ENCODE measurements around the gene NANP.
"Not testable (repeated sequence)": the region's sequence is repeated elsewhere in the genome, so short reads cannot be mapped to it uniquely, and the experiment has no call there.

NANP gene, protein sequence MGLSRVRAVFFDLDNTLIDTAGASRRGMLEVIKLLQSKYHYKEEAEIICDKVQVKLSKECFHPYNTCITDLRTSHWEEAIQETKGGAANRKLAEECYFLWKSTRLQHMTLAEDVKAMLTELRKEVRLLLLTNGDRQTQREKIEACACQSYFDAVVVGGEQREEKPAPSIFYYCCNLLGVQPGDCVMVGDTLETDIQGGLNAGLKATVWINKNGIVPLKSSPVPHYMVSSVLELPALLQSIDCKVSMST

DNA sequence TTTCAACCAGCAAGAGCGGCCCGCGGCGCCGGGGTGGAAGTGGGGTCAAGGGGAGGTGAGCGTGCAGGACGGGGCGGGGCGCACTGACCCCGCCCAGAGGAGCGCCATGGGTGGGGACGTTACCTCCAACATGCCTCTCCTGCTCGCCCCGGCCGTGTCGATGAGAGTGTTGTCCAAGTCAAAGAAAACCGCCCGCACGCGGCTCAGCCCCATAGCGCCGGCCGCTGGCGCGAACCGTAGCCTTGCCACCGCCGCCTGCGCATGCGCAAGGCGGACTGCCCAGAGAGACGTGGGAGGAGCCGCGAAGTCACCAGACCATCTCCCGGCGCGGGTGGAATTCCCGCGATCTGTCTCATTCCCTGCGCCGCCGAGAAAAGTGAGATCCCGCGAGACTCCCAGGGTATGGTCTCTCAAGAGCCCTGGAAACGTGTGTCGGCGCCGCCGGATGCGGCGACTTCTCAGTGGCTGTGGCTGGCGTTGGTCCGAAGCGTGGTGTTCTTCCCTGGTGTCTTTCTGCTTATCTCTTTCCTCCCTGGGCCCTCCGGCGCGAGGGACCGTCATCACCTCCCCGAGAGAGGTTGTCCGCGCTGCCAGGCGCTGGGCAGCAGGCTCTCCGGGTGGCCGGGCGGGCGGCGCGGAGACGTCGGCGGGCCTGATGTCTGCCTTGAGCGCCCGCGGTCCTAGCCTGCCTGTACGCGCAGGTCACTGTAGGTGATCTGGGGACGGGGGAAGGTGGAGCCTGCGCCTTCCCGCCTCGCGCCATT, at the start of gene NANP:
NANP (minus strand) TSS at position 279 of the 764 bp plus-strand sequence; CDS start at position 213, 66 bp downstream.
- peaks cover 24% of the 10 kb centered on the region for H3K4me1 Mint-ChIP-seq (ENCODE audit: low read depth)
- DNase-seq (ENCODE audit: low spot score): peak; percentile 94
- no peaks in the 10 kb centered on the region for H3K27me3 Mint-ChIP-seq (ENCODE audit: low read depth)
- H3K36me3 Mint-ChIP-seq (ENCODE audit: low read depth): peaks cover 13% of the 10 kb centered on the region
- H3K4me3 Mint-ChIP-seq: peak within 1 kb of the TSS; percentile 91
- peaks cover 13% of the 10 kb centered on the region for H3K9me3 Mint-ChIP-seq
- peak within 1 kb of the TSS; percentile 97 for H3K27ac Mint-ChIP-seq

DNA sequence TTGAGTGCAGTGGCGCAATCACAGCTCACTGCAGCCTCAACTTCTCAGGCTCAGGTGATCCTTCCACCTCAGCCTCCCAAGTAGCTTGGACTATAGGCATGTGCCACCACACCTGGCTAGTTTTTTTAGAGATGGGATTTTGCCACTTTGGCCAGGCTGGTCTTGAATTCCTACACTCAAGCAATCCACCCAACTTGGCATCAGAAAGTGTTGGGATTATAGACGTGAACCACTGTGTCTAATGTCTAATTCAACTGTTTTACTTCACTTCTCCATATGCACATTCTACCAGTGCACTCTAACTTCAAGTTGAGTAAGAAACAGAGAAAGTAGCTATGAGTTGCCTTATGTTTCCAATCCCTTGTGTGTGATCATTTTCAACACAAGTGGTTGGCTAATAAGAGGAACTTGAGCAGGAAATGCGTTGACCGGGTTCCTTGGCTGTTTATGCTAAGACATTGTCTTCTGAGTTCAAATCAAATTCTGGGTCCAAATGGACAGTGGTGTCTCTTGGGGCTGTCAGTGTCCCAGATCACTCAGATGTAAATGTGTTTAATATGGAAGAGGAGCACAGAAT, 48.9 kb upstream of the NANP start:
- H3K36me3 Mint-ChIP-seq (ENCODE audit: low read depth): peaks cover 43% of the 10 kb centered on the region

DNA sequence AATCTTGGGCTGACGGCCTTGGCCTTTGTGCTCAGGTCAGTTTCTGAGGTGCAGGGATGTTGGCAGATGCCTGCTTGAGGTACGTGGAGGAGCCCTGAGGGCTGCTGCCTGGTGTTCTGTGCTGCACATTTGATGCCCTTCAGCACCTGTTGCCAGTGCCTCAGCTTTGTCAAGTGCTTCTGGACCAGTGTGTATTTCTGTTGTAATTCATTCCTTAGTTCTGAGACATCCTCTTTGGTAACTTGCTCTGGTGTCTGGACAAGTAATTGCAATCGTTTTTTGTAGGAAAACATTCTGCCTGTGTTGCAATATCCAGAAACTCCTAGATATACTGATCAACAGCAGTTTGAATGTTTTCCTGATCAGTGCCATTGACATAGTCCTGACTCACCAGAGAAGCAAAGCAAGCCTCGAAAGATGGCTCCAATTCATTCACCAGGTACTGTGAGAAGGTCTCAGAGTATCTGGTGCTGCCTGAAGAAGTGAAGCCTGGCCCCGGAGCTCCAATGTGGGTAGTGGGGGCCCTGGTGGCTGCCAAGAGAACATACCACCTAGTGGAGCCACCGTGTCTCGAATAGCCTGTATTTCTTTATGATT, 46.1 kb upstream of the NANP start:
- Mint-ChIP-seq H3K27ac (no peak overlapping the region), H3K9me3 (no peaks in the 10 kb centered on the region), H3K4me1 (ENCODE audit: low read depth) (no peaks in the 10 kb centered on the region), H3K4me3 (no peak overlapping the region), H3K36me3 (ENCODE audit: low read depth) (peaks cover 18% of the 10 kb centered on the region), H3K27me3 (ENCODE audit: low read depth) (no peaks in the 10 kb centered on the region)
- no peak for DNase-seq (ENCODE audit: low spot score)

More for the DNA sequence above, 48.9 kb upstream of the NANP start:
- peaks cover 6% of the 10 kb centered on the region for H3K4me1 Mint-ChIP-seq (ENCODE audit: low read depth)
- no peaks in the 10 kb centered on the region for H3K27me3 Mint-ChIP-seq (ENCODE audit: low read depth)
- DNase-seq (ENCODE audit: low spot score): no peak
- H3K9me3 Mint-ChIP-seq: no peaks in the 10 kb centered on the region
- H3K4me3 Mint-ChIP-seq: no peak overlapping the region
- H3K27ac Mint-ChIP-seq: no peak overlapping the region

DNA sequence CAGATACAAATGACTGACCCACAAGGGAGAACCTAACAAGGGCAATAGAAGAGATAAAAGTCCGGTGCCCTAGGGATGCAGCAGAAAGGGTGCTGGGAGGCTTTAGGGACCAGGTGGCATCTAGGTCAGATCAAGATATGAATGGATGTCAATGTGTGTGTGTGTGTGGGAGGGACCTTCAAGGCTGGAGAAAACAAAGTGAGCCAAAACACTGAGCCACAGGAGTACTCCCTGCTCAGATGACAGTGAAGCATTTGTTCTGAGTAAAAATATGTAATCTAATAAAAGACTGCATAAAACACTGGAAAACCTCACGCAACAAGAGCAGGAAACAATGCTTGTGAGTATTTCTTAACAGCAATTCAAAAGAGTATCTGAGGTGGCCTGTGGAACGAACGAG, 44.6 kb upstream of the NANP start:
- DNase-seq (ENCODE audit: low spot score): no peak
- no peak overlapping the region for H3K27ac Mint-ChIP-seq
- H3K4me1 Mint-ChIP-seq (ENCODE audit: low read depth): no peaks in the 10 kb centered on the region
- peaks cover 7% of the 10 kb centered on the region for H3K36me3 Mint-ChIP-seq (ENCODE audit: low read depth)
- H3K27me3 Mint-ChIP-seq (ENCODE audit: low read depth): no peaks in the 10 kb centered on the region
- H3K9me3 Mint-ChIP-seq: no peaks in the 10 kb centered on the region
- H3K4me3 Mint-ChIP-seq: no peak overlapping the region

DNA sequence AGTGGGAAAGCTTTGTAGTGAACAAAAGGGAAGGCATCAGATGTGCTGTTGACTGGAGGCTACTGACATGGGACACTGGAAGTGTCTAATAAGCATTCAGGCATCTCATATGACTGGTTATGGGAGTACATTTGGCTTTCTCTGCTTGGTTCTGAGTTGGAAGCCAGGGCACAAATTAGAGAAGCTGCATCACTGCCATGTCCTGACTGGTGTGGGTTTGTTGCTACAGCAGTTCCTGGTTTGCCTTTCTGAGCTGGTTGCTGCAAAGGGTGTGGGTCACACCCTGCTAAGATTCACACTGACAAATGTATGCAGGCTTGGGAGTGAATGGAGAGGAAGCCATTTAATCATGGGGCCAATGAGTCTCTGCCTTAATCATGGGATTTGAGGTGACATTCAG, 36.2 kb upstream of the NANP start:
- no peaks in the 10 kb centered on the region for H3K27me3 Mint-ChIP-seq (ENCODE audit: low read depth)
- H3K4me3 Mint-ChIP-seq: no peak overlapping the region
- no peak overlapping the region for H3K27ac Mint-ChIP-seq
- no peaks in the 10 kb centered on the region for H3K9me3 Mint-ChIP-seq
- no peak for DNase-seq (ENCODE audit: low spot score)
- peaks cover 5% of the 10 kb centered on the region for H3K36me3 Mint-ChIP-seq (ENCODE audit: low read depth)
- peaks cover 4% of the 10 kb centered on the region for H3K4me1 Mint-ChIP-seq (ENCODE audit: low read depth)

DNA sequence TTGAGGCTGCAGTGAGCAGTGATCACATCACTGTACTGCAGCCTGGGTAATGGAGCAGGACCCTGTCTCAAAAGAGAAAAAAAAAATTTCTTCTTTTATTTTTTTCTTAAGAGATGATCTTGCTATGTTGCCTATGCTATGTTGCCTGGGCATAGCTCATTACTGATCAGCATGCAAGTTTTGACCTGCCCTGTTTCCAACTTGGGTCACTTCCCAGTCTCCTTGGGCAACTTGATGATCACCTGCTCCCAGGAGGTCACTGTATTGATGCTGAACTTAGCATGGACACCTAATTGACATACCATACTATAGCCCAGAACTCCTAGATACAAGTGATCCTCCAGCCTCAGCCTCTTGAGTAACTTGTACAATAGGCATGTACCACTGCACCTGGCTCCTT, 30.7 kb upstream of the NANP start:
- no peak for DNase-seq (ENCODE audit: low spot score)
- H3K4me1 Mint-ChIP-seq (ENCODE audit: low read depth): peaks cover under 1% of the 10 kb centered on the region
- H3K9me3 Mint-ChIP-seq: no peaks in the 10 kb centered on the region
- H3K27ac Mint-ChIP-seq: no peak overlapping the region
- no peaks in the 10 kb centered on the region for H3K27me3 Mint-ChIP-seq (ENCODE audit: low read depth)
- peaks cover 6% of the 10 kb centered on the region for H3K36me3 Mint-ChIP-seq (ENCODE audit: low read depth)
- H3K4me3 Mint-ChIP-seq: no peak overlapping the region

DNA sequence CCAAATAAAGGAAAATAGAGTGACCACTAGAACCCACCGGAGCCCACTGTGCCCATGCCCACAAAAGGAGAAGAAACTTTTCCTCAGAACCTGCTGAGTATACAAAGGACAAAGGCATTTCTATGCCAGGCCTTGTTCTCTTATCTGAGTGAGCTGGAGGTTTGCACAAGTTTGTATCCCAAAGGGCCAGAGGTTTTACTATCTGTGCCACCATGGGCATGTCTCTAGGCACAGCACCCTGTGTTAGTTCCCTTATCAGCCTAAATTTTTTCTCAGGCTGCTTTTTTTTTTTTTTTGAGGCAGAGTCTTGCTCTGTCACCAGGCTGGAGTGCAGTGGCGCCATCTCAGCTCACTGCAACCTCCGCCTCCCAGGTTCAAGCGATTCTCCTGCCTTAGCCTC, 29.1 kb upstream of the NANP start:
- not testable (repeated sequence) for H3K27me3 Mint-ChIP-seq (ENCODE audit: low read depth); H3K9me3 Mint-ChIP-seq; H3K36me3 Mint-ChIP-seq (ENCODE audit: low read depth); DNase-seq (ENCODE audit: low spot score); H3K4me1 Mint-ChIP-seq (ENCODE audit: low read depth); H3K4me3 Mint-ChIP-seq; H3K27ac Mint-ChIP-seq

DNA sequence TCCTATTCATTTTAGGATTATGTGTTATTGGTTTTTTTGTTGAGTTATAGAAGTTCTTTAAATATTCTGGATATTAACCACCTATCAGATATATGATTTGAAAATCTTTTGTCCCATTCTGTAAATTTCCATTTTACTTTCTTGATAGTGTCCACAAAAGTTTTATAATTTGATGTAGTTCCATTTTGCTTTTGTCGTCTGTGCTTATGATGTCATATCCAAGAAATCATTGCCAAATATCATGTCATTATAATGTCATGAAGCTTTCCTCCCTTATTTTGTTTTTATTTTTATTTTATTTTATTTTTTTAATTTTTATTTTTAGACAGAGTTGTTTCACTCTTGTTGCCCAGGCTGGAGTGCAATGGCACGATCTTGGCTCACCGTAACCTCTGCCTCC, 21.0 kb upstream of the NANP start:
- Mint-ChIP-seq H3K4me1 (ENCODE audit: low read depth) (no peaks in the 10 kb centered on the region), H3K27ac (no peak overlapping the region), H3K9me3 (peaks cover 9% of the 10 kb centered on the region), H3K4me3 (no peak overlapping the region), H3K36me3 (ENCODE audit: low read depth) (peaks cover 34% of the 10 kb centered on the region), H3K27me3 (ENCODE audit: low read depth) (no peaks in the 10 kb centered on the region)
- no peak for DNase-seq (ENCODE audit: low spot score)

DNA sequence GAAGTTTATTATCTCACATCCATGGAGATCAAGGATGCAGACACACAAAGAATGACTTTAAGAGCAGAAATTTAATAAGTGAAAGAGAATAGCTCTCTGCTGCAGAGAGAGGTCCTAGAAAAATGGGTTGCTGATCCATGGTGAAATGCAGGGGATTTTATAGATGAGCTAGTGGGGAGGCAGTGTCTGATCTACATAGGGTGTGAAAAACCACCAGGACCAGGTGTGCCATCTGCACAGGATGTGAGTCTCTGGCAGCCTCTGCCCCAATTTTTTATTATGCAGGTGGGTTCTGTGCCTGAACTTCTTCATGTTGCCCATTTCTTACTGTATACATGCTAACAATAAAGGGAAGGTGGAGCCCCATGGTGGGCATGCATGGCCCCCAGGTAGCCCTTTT, 19.9 kb upstream of the NANP start:
- no peak overlapping the region for H3K27ac Mint-ChIP-seq

DNA sequence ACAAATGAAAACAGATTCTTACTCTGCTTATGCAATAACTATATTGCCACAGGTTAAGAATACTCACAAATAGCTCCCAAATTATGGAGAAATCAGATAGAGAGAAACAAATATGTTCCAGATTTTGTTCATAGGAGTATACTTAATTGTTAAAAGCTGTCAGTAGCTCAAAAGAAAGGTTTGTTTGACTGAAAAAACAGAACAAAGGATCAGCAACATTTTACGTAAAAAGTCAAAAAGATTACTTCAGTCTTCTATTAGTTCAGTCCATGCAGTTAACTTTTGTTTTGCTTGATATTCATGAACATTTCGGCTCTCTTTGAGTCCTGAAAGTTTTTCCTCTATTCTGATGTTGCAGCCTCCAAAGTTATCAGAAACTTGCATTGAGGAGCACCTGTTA, 13.4 kb upstream of the NANP start:
- H3K4me1 Mint-ChIP-seq (ENCODE audit: low read depth): peaks cover 2% of the 10 kb centered on the region
- no peaks in the 10 kb centered on the region for H3K27me3 Mint-ChIP-seq (ENCODE audit: low read depth)
- H3K4me3 Mint-ChIP-seq: no peak overlapping the region
- no peak overlapping the region for H3K27ac Mint-ChIP-seq
- H3K9me3 Mint-ChIP-seq: peaks cover 16% of the 10 kb centered on the region
- peaks cover 43% of the 10 kb centered on the region for H3K36me3 Mint-ChIP-seq (ENCODE audit: low read depth)
- DNase-seq (ENCODE audit: low spot score): no peak

More for the DNA sequence above, 19.9 kb upstream of the NANP start:
- H3K27me3 Mint-ChIP-seq (ENCODE audit: low read depth): no peaks in the 10 kb centered on the region
- no peak overlapping the region for H3K4me3 Mint-ChIP-seq
- H3K4me1 Mint-ChIP-seq (ENCODE audit: low read depth): no peaks in the 10 kb centered on the region
- no peak for DNase-seq (ENCODE audit: low spot score)
- peaks cover 9% of the 10 kb centered on the region for H3K9me3 Mint-ChIP-seq
- H3K36me3 Mint-ChIP-seq (ENCODE audit: low read depth): peaks cover 32% of the 10 kb centered on the region

DNA sequence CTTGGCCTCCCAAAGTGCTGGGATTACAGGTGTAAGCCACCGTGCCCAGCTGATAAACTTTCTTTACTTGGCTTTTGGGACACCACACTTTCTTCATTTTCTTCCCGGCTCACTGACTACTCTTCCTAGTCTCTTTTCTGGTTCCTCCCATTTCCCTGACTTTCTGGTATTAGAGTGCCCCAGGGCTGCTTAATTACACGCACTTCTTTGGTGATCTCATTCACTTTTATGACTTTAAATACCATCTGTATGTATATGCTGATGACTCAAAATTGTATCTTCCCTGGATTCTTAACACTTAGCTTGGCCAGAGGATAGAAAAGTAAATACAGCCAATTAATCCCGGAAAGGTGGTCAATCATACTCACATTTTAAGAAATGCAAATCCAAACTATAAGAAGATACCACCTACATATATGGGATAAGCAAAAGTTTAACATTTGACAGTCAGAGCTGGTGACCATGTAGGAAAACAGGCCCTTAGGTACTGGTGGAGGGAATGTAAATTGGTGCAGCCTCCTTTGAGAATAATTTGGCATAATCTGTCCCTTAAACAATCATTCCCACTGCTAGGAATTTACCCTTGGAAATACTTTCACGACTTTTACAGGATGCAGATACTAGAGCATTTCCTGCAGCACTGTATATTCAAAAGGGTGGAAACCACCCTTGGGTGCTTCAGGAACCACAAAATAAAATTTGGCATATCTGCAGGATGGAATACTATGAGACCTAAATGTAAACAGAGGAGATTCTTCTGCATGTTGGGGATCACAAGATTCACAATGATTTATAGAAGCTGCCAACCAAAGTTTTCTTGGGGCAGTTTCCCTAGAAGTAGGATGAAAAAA, 9.4 kb upstream of the NANP start:
- no peak overlapping the region for H3K4me3 Mint-ChIP-seq
- DNase-seq (ENCODE audit: low spot score): no peak
- peaks cover 3% of the 10 kb centered on the region for H3K4me1 Mint-ChIP-seq (ENCODE audit: low read depth)

DNA sequence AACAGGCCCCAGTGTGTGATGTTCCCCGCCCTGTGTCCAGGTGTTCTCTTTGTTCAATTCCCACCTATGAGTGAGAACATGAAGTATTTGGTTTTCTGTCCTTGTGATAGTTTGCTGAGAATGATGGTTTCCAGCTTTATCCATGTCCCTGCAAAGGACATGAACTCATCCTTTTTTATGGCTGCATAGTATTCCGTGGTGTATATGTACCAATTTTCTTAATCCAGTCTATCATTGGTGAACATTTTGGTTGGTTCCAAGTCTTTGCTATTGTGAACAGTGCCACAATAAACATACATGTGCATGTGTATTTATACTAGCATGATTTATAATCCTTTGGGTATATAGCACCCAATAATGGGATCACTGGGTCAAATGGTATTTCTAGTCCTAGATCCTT, 6.8 kb upstream of the NANP start:
- Mint-ChIP-seq H3K36me3 (ENCODE audit: low read depth) (peaks cover 36% of the 10 kb centered on the region), H3K9me3 (peaks cover 36% of the 10 kb centered on the region)
- not testable (repeated sequence) for H3K4me3 Mint-ChIP-seq; DNase-seq (ENCODE audit: low spot score); H3K27ac Mint-ChIP-seq; H3K4me1 Mint-ChIP-seq (ENCODE audit: low read depth); H3K27me3 Mint-ChIP-seq (ENCODE audit: low read depth)

More for the DNA sequence above, 9.4 kb upstream of the NANP start:
- Mint-ChIP-seq H3K27me3 (ENCODE audit: low read depth) (no peaks in the 10 kb centered on the region), H3K27ac (no peak overlapping the region), H3K9me3 (peaks cover 38% of the 10 kb centered on the region), H3K36me3 (ENCODE audit: low read depth) (peaks cover 49% of the 10 kb centered on the region)

DNA sequence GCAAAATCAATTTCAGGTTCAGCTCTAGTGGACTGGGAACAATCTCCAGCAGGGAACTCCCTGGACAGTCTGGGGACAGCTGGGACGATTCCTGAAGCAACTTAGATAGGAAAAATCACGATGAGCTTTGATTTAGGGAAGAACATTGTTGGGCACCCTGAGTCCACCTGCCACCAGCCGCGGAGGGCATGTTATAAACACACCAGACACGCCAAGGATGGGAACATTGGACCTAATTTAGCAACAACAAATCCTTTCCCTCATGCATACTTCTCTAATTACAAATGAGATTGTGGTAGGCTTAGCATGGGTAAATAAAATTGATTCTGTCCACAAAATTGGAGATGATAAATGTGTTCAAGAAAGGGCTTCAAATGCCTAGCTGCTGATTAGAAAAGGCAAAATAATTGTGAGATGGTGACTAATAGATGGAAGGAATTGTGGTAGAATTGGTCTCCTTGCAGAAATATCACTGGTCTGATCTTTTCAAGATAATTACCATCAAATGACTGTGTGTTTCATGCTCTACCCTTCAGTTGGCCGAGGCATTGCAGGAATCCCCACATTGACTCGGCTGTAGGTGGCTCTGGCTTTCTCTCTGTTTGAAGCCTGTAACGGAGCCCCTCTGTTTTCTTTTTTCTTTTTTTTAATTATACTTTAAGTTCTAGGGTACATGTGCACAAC, 6.1 kb upstream of the NANP start:
- Mint-ChIP-seq H3K4me1 (ENCODE audit: low read depth) (peaks cover 3% of the 10 kb centered on the region), H3K4me3 (no peak overlapping the region), H3K36me3 (ENCODE audit: low read depth) (peaks cover 33% of the 10 kb centered on the region), H3K27me3 (ENCODE audit: low read depth) (no peaks in the 10 kb centered on the region), H3K9me3 (peaks cover 32% of the 10 kb centered on the region), H3K27ac (no peak overlapping the region)
- DNase-seq (ENCODE audit: low spot score): no peak
